ENCODE data around the gene LIPC.
"Not testable (repeated sequence)": the region's sequence is repeated elsewhere in the genome, so short reads cannot be mapped to it uniquely, and the experiment has no call there.

LIPC gene

GRCh38 chr15:58590926-58591325 lies 159.1 kb downstream of the LIPC start:
- no peak for DNase-seq

- DNase-seq: no peak
Observed at GRCh38 chr15:58593870-58594269, 162.1 kb downstream of the LIPC start.

- DNase-seq: no peak
Observed at GRCh38 chr15:58594898-58595297, 163.1 kb downstream of the LIPC start.

GRCh38 chr15:58595516-58596263 lies 163.9 kb downstream of the LIPC start:
- DNase-seq: no peak

GRCh38 chr15:58597943-58598828 lies 166.4 kb downstream of the LIPC start:
- no peak for DNase-seq

- DNase-seq: no peak
Observed at GRCh38 chr15:58598829-58599210, 167.0 kb downstream of the LIPC start.

GRCh38 chr15:58602823-58603222 lies 171.0 kb downstream of the LIPC start:
- DNase-seq: no peak

- not testable (repeated sequence) for DNase-seq
Observed at GRCh38 chr15:58603927-58604326, 172.1 kb downstream of the LIPC start.

GRCh38 chr15:58604455-58604923 lies 172.7 kb downstream of the LIPC start:
- no peak for DNase-seq

- DNase-seq: no peak
Observed at GRCh38 chr15:58605931-58606530, 174.2 kb downstream of the LIPC start.

GRCh38 chr15:58606577-58607080 lies 174.8 kb downstream of the LIPC start:
- no peak for DNase-seq

GRCh38 chr15:58608129-58608590 lies 176.4 kb downstream of the LIPC start:
- DNase-seq: no peak

GRCh38 chr15:58608711-58609110 lies 176.9 kb downstream of the LIPC start:
- no peak for DNase-seq

- no peak for DNase-seq
Observed at GRCh38 chr15:58611731-58612676, 180.2 kb downstream of the LIPC start.

GRCh38 chr15:58616171-58616570 lies 184.4 kb downstream of the LIPC start:
- no peak for DNase-seq

Data from midbrain (tissue), 1 donor.